ENCODE measurements around the gene ELFN1. TPM values are rescaled to one million over a fixed set of nuclear protein-coding genes. Genes with fewer than 3 reads are reported as not detected.

ELFN1 gene
- total RNA-seq, 3 donors from 2014 or later: 0.59 to 1.3 (median 0.96) TPM

DNA sequence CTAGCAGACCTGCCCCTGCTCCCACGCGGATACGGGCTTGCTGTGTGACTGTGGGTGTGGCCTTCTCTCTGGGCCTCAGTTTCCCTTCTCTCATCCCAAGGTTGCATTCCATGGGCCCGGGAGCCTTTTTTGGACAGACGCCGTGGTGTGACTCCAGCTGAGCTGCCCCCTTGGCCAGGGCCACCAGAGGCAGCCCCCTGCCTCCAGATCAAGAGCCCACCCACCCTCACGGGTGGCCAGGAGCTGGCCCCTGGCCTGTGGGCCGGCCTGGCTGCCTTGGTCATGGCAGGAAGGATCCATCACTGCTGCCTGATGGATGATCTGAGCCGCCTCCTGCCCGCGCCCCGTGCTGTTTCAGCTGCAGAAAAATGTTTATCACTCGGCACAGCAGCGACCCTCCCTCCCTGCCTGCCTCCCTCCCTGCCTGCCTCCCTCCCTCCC is 27.8 kb upstream of the ELFN1 start:
- intact Hi-C loops (cut with DNase I; ENCODE audit: low total_unique reads): no loop called here
- H3K4me3 ChIP-seq: no peak overlapping the region
- no peaks in the 10 kb centered on the region for H3K36me3 ChIP-seq
- DNase-seq (ENCODE audit: low spot score in 2 of 2): no peak
- H3K27ac ChIP-seq: no peak overlapping the region
- H3K9me3 ChIP-seq: peaks cover 10% of the 10 kb centered on the region in 2 donors
- H3K4me1 ChIP-seq: no peaks in the 10 kb centered on the region
- peaks cover 4 to 51% of the 10 kb centered on the region in 2 donors for H3K27me3 ChIP-seq
- TF ChIP-seq POLR2A (IDR thresholded peaks at IDR 0.05) (no peak), POLR2AphosphoS5 (IDR thresholded peaks at IDR 0.05) (no peak)
- TF ChIP-seq, protein P1, sequence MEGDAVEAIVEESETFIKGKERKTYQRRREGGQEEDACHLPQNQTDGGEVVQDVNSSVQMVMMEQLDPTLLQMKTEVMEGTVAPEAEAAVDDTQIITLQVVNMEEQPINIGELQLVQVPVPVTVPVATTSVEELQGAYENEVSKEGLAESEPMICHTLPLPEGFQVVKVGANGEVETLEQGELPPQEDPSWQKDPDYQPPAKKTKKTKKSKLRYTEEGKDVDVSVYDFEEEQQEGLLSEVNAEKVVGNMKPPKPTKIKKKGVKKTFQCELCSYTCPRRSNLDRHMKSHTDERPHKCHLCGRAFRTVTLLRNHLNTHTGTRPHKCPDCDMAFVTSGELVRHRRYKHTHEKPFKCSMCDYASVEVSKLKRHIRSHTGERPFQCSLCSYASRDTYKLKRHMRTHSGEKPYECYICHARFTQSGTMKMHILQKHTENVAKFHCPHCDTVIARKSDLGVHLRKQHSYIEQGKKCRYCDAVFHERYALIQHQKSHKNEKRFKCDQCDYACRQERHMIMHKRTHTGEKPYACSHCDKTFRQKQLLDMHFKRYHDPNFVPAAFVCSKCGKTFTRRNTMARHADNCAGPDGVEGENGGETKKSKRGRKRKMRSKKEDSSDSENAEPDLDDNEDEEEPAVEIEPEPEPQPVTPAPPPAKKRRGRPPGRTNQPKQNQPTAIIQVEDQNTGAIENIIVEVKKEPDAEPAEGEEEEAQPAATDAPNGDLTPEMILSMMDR (IDR thresholded peaks at IDR 0.05): no peak

DNA sequence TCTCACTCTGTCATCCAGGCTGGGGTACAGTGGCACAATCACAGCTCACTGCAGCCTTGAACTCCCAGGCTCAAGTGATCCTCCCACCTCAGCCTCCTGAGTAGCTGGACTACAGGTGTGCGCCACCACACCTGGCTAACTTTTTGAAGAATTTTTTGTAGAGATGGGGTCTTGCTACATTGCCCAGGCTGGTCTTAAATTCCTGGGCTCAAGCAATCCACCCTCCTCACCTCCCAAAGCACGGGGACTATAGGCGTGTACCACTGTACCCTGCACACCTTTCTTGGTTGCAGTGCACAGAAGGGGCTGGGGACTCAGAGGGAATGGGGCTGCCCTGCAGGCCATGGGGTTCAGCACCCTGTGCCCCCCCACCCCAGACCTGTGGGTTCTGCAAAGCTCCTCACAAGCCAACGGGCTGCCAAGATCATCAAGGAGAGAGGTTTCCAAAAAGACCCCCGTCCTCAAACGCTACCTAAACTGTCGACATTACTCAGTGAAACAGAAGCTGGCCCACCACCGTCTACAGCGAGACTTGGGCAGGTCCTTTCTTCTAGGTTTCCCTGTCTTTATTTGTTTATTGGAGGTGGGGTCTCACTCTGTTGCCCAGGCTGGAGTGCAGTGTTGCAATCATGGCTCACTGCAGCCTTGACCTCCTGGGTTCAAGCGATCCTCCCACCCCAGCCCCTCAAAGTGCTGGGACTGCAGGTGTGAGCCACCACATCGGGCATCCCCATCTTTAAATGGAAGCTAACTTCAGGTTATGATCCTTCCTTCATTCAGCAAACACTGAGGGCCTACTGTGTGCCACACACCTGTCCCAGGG is 26.6 kb upstream of the ELFN1 start:
- Histone ChIP-seq H3K9me3 (no peaks in the 10 kb centered on the region), H3K27ac (no peak overlapping the region), H3K36me3 (no peaks in the 10 kb centered on the region), H3K27me3 (peaks cover 4 to 58% of the 10 kb centered on the region in 2 donors), H3K4me3 (no peak overlapping the region), H3K4me1 (no peaks in the 10 kb centered on the region)
- intact Hi-C loops (cut with DNase I; ENCODE audit: low total_unique reads): no loop called here
- no peak for DNase-seq (ENCODE audit: low spot score in 2 of 2)
- no peak for TF ChIP-seq POLR2A (IDR thresholded peaks at IDR 0.05)
- TF ChIP-seq, protein P1 (IDR thresholded peaks at IDR 0.05): no peak
- no peak for TF ChIP-seq POLR2AphosphoS5 (IDR thresholded peaks at IDR 0.05)

DNA sequence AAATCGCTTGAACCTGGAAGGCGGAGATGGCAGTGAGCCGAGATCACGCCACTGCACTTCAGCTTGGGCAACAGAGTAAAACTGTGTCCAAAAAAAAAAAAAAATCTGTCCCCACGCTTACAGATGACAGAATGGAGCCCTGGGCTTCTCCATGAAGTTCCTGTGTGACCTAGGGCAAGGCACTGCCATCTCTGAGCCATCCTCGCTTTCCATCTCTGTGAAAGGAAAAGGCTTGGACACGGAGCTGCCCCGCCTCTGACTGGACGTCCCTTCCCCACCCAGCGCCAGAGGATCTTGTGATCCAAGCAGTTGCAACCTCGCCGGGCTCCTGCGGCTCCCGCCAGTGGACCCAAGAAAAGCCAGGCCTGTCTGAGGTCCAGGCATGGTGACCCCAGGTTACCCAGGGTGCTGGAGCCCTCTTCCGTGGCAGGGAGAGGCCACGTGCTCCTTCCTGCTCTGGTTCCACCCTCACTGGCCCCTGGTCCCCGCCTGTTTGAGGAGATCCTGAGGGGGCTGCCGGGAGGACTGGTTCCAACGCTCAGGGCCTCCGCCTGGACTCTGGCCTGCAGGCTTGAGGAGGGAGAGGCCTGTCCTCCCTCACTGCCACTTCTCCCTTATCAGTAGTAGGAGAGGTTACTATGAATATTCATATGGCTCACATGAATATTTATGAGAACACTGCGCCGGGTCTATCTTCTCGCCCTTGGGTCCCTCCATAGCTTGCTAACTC is 25.6 kb upstream of the ELFN1 start:
- H3K27ac ChIP-seq: no peak overlapping the region
- intact Hi-C loops (cut with DNase I; ENCODE audit: low total_unique reads): no loop called here
- DNase-seq (ENCODE audit: low spot score in 2 of 2): no peak
- H3K4me3 ChIP-seq: no peak overlapping the region
- H3K9me3 ChIP-seq: no peaks in the 10 kb centered on the region
- TF ChIP-seq POLR2A (IDR thresholded peaks at IDR 0.05) (no peak), POLR2AphosphoS5 (IDR thresholded peaks at IDR 0.05) (no peak)
- TF ChIP-seq, protein P1 (IDR thresholded peaks at IDR 0.05): no peak
- no peaks in the 10 kb centered on the region for H3K36me3 ChIP-seq
- peaks cover 4 to 60% of the 10 kb centered on the region in 2 donors for H3K27me3 ChIP-seq
- H3K4me1 ChIP-seq: no peaks in the 10 kb centered on the region

- H3K9me3 ChIP-seq: no peaks in the 10 kb centered on the region
- H3K27me3 ChIP-seq: peaks cover 4 to 60% of the 10 kb centered on the region in 2 donors
- no peaks in the 10 kb centered on the region for H3K36me3 ChIP-seq
- no peaks in the 10 kb centered on the region for H3K4me1 ChIP-seq
- intact Hi-C loops (cut with DNase I; ENCODE audit: low total_unique reads): no loop called here
- DNase-seq (ENCODE audit: low spot score in 2 of 2): no peak
- no peak overlapping the region for H3K4me3 ChIP-seq
- no peak overlapping the region for H3K27ac ChIP-seq
- TF ChIP-seq, protein P1 (IDR thresholded peaks at IDR 0.05): no peak
- TF ChIP-seq POLR2A (IDR thresholded peaks at IDR 0.05) (no peak), POLR2AphosphoS5 (IDR thresholded peaks at IDR 0.05) (no peak)
Observed at GRCh38 chr7:1645071-1645409, 25.0 kb upstream of the ELFN1 start.

GRCh38 chr7:1645476-1645875 is 24.6 kb upstream of the ELFN1 start:
- H3K36me3 ChIP-seq: no peaks in the 10 kb centered on the region
- no peak overlapping the region for H3K27ac ChIP-seq
- H3K9me3 ChIP-seq: no peaks in the 10 kb centered on the region
- no peak for DNase-seq (ENCODE audit: low spot score in 2 of 2)
- intact Hi-C loops (cut with DNase I; ENCODE audit: low total_unique reads): no loop called here
- no peaks in the 10 kb centered on the region for H3K4me1 ChIP-seq
- H3K27me3 ChIP-seq: peaks cover 4 to 60% of the 10 kb centered on the region in 2 donors
- no peak for TF ChIP-seq POLR2AphosphoS5 (IDR thresholded peaks at IDR 0.05)
- TF ChIP-seq POLR2A (IDR thresholded peaks at IDR 0.05): no peak
- TF ChIP-seq, protein P1 (IDR thresholded peaks at IDR 0.05): no peak
- no peak overlapping the region for H3K4me3 ChIP-seq
